Uterus (tissue), 2 donors: ENCODE data around the gene LRP4.
"Not testable (repeated sequence)": the region's sequence is repeated elsewhere in the genome, so short reads cannot be mapped to it uniquely, and the experiment has no call there.

Experiments used
- POLR2A ChIP-seq, 2 donors: fragments of 450-650 bp; IDR thresholded peaks; one replicate each; pipeline ENCODE4 v1.6.1; 2016; ENCODE audit warnings: antibody characterized with exemption in 2 of 2, mild to moderate bottlenecking in 1 of 2, moderate library complexity in 1 of 2
- TF ChIP-seq, protein P1 (sequence below), 4 experiments: fragments of 200-600 bp in 2 of 4; fragments of 450-650 bp in 2 of 4; sonication (generic) in 2 of 4; IDR thresholded peaks; one replicate each; pipeline ENCODE4 v1.5.1; 2016 to 2019; ENCODE audit warnings: antibody characterized with exemption in 4 of 4, mild to moderate bottlenecking in 2 of 4, moderate library complexity in 1 of 4

- TF ChIP-seq, protein P1, sequence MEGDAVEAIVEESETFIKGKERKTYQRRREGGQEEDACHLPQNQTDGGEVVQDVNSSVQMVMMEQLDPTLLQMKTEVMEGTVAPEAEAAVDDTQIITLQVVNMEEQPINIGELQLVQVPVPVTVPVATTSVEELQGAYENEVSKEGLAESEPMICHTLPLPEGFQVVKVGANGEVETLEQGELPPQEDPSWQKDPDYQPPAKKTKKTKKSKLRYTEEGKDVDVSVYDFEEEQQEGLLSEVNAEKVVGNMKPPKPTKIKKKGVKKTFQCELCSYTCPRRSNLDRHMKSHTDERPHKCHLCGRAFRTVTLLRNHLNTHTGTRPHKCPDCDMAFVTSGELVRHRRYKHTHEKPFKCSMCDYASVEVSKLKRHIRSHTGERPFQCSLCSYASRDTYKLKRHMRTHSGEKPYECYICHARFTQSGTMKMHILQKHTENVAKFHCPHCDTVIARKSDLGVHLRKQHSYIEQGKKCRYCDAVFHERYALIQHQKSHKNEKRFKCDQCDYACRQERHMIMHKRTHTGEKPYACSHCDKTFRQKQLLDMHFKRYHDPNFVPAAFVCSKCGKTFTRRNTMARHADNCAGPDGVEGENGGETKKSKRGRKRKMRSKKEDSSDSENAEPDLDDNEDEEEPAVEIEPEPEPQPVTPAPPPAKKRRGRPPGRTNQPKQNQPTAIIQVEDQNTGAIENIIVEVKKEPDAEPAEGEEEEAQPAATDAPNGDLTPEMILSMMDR (IDR thresholded peaks at IDR 0.05) = not testable (repeated sequence)
- TF ChIP-seq POLR2A (IDR thresholded peaks at IDR 0.05) = not testable (repeated sequence)
Measured at GRCh38 chr11:46961886-46962285, 43.5 kb upstream of the LRP4 start.
